GM12878 (cell line): ENCODE data around the gene FLOT1. TPM values are rescaled to one million over a fixed set of nuclear protein-coding genes. Genes with fewer than 3 reads are reported as not detected.

Experiments
- ATAC-seq: fragments of 200-7000 bp; cut with Tn5 transposase; 3 replicates; pipeline ENCODE4 v1.9.1; 2020; ENCODE audit warnings: mild to moderate bottlenecking, moderate library complexity
- BruUV-seq: library from RNA; stranded (reverse); fragments of 400-500 nt; replicated peaks from 2 replicates; lab custom pipeline; 2021; lab: Mats Ljungman, UMichigan
- CTCF ChIA-PET: fragments of 300-600 bp; sonication (Branson Sonifier 250); formaldehyde crosslinking; extraction: SDS; loops from one replicate; lab custom pipeline; 2021; ENCODE audit warnings: inconsistent platforms; lab: Yijun Ruan, JAX
- POLR2A ChIA-PET: fragments of 350-600 bp; formaldehyde crosslinking; extraction: SDS; loops from one replicate; lab custom pipeline; 2021; ENCODE audit warnings: inconsistent platforms; lab: Charles Lee
- RAD21 ChIA-PET: fragments of 300-600 bp; sonication (Branson Sonifier 250); formaldehyde crosslinking; loops from one replicate; lab custom pipeline; 2023; ENCODE audit warnings: antibody characterized with exemption; ENCODE audit not compliant: unreplicated experiment; lab: Charles Lee
- SMC1A ChIA-PET: fragments of 300-600 bp; sonication (Branson Sonifier 250); formaldehyde crosslinking; loops from one replicate; lab custom pipeline; 2023; ENCODE audit not compliant: unreplicated experiment, uncharacterized antibody; lab: Charles Lee
- DNase-seq: peaks from one replicate; pipeline ENCODE4 v3.0.0-alpha.2; 2011; ENCODE audit warnings: low read depth, low spot score
- FAIRE-seq: peaks from 3 replicates; lab custom pipeline; 2011; peaks lifted over from hg19 to GRCh38; lab: Jason Lieb, UNC
- H2AFZ ChIP-seq: 2 replicates; pipeline ENCODE4 v1.6.0; 2011; ENCODE audit warnings: low read depth, low read length, control low read depth; ENCODE audit not compliant: control insufficient read depth
- H3K27ac ChIP-seq: 2 replicates; pipeline ENCODE4 v1.5.1; 2011; ENCODE audit warnings: control low read depth; ENCODE audit not compliant: control insufficient read depth, insufficient read depth
- H3K27me3 ChIP-seq, 2 experiments: replicated peaks in 1 of 2; 2 replicates each; pipeline versions ENCODE4 v1.6.0 to v1.6.1; 2011; ENCODE audit warnings: low read length in 1 of 2; ENCODE audit not compliant: control insufficient read depth in 2 of 2, insufficient read depth in 2 of 2
- H3K36me3 ChIP-seq, 2 experiments: 2 replicates each; pipeline ENCODE4 v1.5.1; 2011; ENCODE audit warnings: low read length in 1 of 2; ENCODE audit not compliant: control insufficient read depth in 2 of 2, insufficient read depth in 2 of 2
- H3K4me1 ChIP-seq: 2 replicates; pipeline ENCODE4 v1.6.1; 2011; ENCODE audit warnings: mild to moderate bottlenecking, low read length, moderate library complexity, mixed read lengths; ENCODE audit not compliant: control insufficient read depth, insufficient read depth
- H3K4me2 ChIP-seq: 2 replicates; pipeline ENCODE4 v1.6.0; 2011; ENCODE audit warnings: control low read depth; ENCODE audit not compliant: control insufficient read depth, insufficient read depth
- H3K4me3 ChIP-seq: fragments of 200-600 bp; sonication (generic); 2 replicates; pipeline ENCODE4 v1.5.1; 2016
- H3K79me2 ChIP-seq: 2 replicates; pipeline ENCODE4 v1.6.0; 2011; ENCODE audit warnings: low read length; ENCODE audit not compliant: control insufficient read depth, insufficient read depth
- H3K9ac ChIP-seq: 2 replicates; pipeline ENCODE4 v1.8.0; 2011; ENCODE audit warnings: low read length, control low read depth, mixed read lengths; ENCODE audit not compliant: control insufficient read depth, insufficient read depth
- H3K9me3 ChIP-seq: replicated peaks from 3 replicates; pipeline ENCODE4 v1.5.1; 2011; ENCODE audit warnings: mild to moderate bottlenecking, low read length; ENCODE audit not compliant: control insufficient read depth, insufficient read depth
- H4K20me1 ChIP-seq: 2 replicates; pipeline ENCODE4 v1.6.0; 2011; ENCODE audit not compliant: control insufficient read depth, insufficient read depth
- BHLHE40 ChIP-seq, 2 experiments: fragments of 450-650 bp in 1 of 2; IDR thresholded peaks; 2 replicates each; pipeline ENCODE4 v1.6.1; 2011 to 2017; ENCODE audit warnings: low read depth in 2 of 2, borderline replicate concordance in 1 of 2, improper control_type of control experiment in 1 of 2, low read length in 1 of 2, mild to moderate bottlenecking in 1 of 2
- CBX3 ChIP-seq: fragments of 200-600 bp; sonication (generic); IDR thresholded peaks from 2 replicates; pipeline ENCODE4 v1.6.1; 2016; ENCODE audit warnings: low read depth, borderline replicate concordance
- GABPA ChIP-seq: IDR thresholded peaks from 2 replicates; pipeline ENCODE4 v1.6.1; 2014; ENCODE audit warnings: antibody characterized with exemption, low read depth, mild to moderate bottlenecking, inconsistent platforms
- HDAC6 ChIP-seq: fragments of 200-600 bp; sonication (generic); IDR thresholded peaks from one replicate; pipeline ENCODE4 v1.8.0; 2017; ENCODE audit warnings: antibody characterized with exemption; ENCODE audit not compliant: unreplicated experiment
- IKZF2 ChIP-seq, 2 experiments: fragments of 450-650 bp; IDR thresholded peaks; 2 replicates each; pipeline ENCODE4 v1.6.1; 2017; ENCODE audit warnings: mild to moderate bottlenecking in 2 of 2, moderate library complexity in 2 of 2
- SP1 ChIP-seq: IDR thresholded peaks from one replicate; pipeline ENCODE4 v1.6.1; 2011; ENCODE audit warnings: low read depth, low read length
- WGBS: methylation state at CpG from one replicate; pipeline ENCODE4 v1.1.6; 2016; ENCODE audit warnings: low lambda C conversion rate; ENCODE audit not compliant: insufficient replicate concordance, insufficient coverage; ENCODE audit errors: missing lambda C conversion rate; 5-methylcytosine and 5-hydroxymethylcytosine counted together
- in situ Hi-C: fragments of 300-500 bp; cut with MboI; formaldehyde crosslinking; loops from 9 replicates; pipeline ENCODE4 v1.14.3; 2018; ENCODE audit warnings: mixed read lengths
- intact Hi-C: fragments of 100-400 bp; cut with micrococcal nuclease; formaldehyde crosslinking; loops from one replicate; pipeline ENCODE4 v1.14.2; 2022; ENCODE audit not compliant: unreplicated experiment
- polyA plus RNA-seq, 11 experiments: library from polyadenylated mRNA; depleted of rRNA in 4 of 11; unstranded in 6 of 11; stranded (reverse) in 5 of 11; fragments of >200 nt; fragmentation: Nextera tagmentation in 4 of 11; fragmentation: Illumina TruSeq in 1 of 11; extraction: Ambion mirVana in 4 of 11; extraction: Trizol in 1 of 11; gene quantifications; 1 replicate in 1 of 11; 2 replicates in 10 of 11; pipeline versions ENCODE4 v1.2.1 to v1.2.3, GENCODE V29; 2011 to 2016; ENCODE audit warnings: inconsistent platforms in 2 of 11, missing spikeins in 2 of 11, low read depth in 1 of 11
- total RNA-seq, 4 experiments: library from RNA; depleted of rRNA in 3 of 4; stranded (reverse); fragments of >200 nt in 3 of 4; fragmentation: Illumina TruSeq in 1 of 4; extraction: Trizol in 1 of 4; gene quantifications; 2 replicates each; pipeline versions ENCODE4 v1.2.1 to v1.2.3, GENCODE V29; 2013 to 2021
- TF ChIP-seq, protein P1 (sequence below): fragments of 450-650 bp; IDR thresholded peaks from 2 replicates; pipeline ENCODE4 v1.6.1; 2017; ENCODE audit warnings: antibody characterized with exemption, mild to moderate bottlenecking, moderate library complexity
- TF ChIP-seq, protein P2 (sequence below): fragments of 450-650 bp; IDR thresholded peaks from 2 replicates; pipeline ENCODE4 v1.6.1; 2014; ENCODE audit warnings: mild to moderate bottlenecking
- TF ChIP-seq, protein P3 (sequence below): fragments of 450-650 bp; formaldehyde crosslinking; IDR thresholded peaks from 2 replicates; pipeline ENCODE4 v1.4.0; 2020; ENCODE audit warnings: mild to moderate bottlenecking, moderate library complexity

Gene FLOT1
- total and polyA plus RNA-seq, 10 of the 15 experiments (the other 5 are each of a cell fraction or from before 2014, with no cell fraction given): 12.3 to 153 (median 112) TPM

DNA sequence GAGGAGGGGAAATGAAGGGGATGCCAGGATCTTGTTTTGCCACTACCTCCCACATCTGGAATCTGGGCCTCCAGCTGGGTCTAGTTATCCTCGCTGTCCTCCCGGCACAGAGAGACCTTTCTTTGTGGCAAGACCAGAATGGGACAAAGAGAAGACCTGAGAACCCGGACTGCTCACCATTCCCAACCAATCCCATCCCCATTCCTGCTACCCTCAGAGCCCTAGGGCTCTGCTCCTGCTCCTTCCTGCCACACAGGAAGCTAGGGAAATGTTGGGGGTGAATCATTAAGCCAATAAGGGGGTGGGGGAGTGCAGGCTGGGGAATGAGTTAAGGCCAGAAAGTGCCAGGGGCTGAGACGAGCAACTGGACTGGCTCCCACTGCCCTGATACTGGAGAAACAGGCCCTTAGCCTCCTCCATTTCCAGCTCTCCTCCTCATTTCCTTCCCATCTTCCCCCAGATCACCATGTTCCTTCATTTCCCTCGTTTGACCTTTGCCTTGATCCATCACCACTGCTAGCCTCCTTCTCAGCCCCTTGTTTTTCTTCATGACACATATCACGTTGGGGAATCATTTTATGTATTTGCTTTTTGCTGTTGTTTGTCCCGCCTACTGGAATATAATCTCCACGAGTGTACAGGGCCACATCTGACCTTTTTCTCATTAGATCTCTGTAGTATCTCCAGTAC, 6.5 kb upstream of the FLOT1 start (continued):
- TF ChIP-seq, protein P1, sequence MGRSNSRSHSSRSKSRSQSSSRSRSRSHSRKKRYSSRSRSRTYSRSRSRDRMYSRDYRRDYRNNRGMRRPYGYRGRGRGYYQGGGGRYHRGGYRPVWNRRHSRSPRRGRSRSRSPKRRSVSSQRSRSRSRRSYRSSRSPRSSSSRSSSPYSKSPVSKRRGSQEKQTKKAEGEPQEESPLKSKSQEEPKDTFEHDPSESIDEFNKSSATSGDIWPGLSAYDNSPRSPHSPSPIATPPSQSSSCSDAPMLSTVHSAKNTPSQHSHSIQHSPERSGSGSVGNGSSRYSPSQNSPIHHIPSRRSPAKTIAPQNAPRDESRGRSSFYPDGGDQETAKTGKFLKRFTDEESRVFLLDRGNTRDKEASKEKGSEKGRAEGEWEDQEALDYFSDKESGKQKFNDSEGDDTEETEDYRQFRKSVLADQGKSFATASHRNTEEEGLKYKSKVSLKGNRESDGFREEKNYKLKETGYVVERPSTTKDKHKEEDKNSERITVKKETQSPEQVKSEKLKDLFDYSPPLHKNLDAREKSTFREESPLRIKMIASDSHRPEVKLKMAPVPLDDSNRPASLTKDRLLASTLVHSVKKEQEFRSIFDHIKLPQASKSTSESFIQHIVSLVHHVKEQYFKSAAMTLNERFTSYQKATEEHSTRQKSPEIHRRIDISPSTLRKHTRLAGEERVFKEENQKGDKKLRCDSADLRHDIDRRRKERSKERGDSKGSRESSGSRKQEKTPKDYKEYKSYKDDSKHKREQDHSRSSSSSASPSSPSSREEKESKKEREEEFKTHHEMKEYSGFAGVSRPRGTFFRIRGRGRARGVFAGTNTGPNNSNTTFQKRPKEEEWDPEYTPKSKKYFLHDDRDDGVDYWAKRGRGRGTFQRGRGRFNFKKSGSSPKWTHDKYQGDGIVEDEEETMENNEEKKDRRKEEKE: no peak
- TF ChIP-seq SP1: no peak
- TF ChIP-seq, all 136 proteins: peak for 0

DNA sequence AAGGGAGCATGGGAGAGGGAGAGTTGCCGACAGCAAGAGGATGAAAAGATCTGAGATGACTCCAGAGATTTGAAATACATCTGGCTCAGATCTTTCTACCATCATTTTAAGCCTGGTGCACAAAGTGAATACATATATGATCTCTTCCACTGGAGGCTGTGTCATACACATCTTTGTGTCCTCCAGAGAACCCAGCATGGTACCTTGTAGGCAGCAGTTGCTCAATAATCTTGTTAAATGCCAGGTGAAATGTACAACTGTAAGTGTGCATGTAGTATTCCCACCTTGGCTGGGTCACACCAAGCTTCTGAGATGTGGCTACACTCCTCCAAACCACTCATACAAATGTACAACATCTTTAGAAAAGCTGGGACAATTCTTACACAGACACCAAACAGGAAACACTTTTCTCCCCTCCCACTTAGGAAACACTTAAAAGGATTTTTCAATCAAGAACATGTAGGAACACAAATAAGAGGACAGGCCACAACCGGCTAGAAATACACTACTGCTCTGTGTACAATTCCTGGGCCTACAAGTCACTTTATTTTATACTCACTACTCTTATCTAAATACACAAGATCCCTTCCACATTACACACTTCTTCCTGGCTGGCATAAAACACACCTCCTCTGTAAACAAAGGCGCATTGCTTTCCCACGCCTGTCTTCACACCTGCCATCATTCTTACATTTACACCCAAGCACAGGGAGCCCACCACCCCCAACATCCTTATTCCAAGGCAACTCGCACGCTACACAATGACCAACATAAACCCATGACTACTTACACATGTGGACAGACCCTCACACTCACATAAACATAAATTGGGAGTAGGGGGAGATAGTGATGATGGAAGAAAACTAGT, 5.6 kb upstream of the FLOT1 start:
- H3K4me1 ChIP-seq: peaks cover 6% of the 10 kb centered on the region
- ATAC-seq: no peak
- H3K27ac ChIP-seq: no peak overlapping the region
- FAIRE-seq: no peak
- DNase-seq: no peak
- POLR2A ChIA-PET: interaction anchor here (1.3 to 2.9 kb wide), 3 partner anchors 8 to 69 kb away, joined by 4 to 21 read pairs (median 6); no protein-coding TSS in a partner anchor
- in situ Hi-C loops (no loop called here), intact Hi-C loops (no loop called here)
- no TSS peak for BruUV-seq
- WGBS: 91% methylated on average over 6 of the region's 6 CpGs
- no peak overlapping the region for H3K4me3 ChIP-seq
- RAD21 ChIA-PET: interaction anchor here (1.5 to 2.3 kb wide), 4 partner anchors 11 to 166 kb away, joined by 4 to 8 read pairs (median 6); partner anchors contain the start of gene VARS2
- H4K20me1 ChIP-seq: no peaks in the 10 kb centered on the region
- H3K4me2 ChIP-seq: no peak overlapping the region
- no peaks in the 10 kb centered on the region; a peak in 1 of 4 replicates for H3K36me3 ChIP-seq
- no peak overlapping the region for H3K9ac ChIP-seq
- no peaks in the 10 kb centered on the region for H3K9me3 ChIP-seq
- SMC1A ChIA-PET: interaction anchor here (2.0 to 2.6 kb wide), 5 partner anchors 7 to 73 kb away, joined by 7 to 16 read pairs (median 11); no protein-coding TSS in a partner anchor
- CTCF ChIA-PET: interaction anchor here (1.2 to 3.0 kb wide), 6 partner anchors 10 to 79 kb away, joined by 3 to 18 read pairs (median 9); no protein-coding TSS in a partner anchor
- no peak overlapping the region for H2AFZ ChIP-seq
- H3K79me2 ChIP-seq: peaks cover 11% of the 10 kb centered on the region
- no peaks in the 10 kb centered on the region for H3K27me3 ChIP-seq
- no peak for TF ChIP-seq GABPA
- TF ChIP-seq HDAC6: no peak
- no peak for TF ChIP-seq BHLHE40 (IDR thresholded peaks at IDR 0.05; ENCODE audit: borderline replicate concordance in 1 of 2, low read depth in 2 of 2, low read length in 1 of 2)
- no peak for TF ChIP-seq CBX3
- no peak for TF ChIP-seq IKZF2 (IDR thresholded peaks at IDR 0.05)
- TF ChIP-seq, protein P2, sequence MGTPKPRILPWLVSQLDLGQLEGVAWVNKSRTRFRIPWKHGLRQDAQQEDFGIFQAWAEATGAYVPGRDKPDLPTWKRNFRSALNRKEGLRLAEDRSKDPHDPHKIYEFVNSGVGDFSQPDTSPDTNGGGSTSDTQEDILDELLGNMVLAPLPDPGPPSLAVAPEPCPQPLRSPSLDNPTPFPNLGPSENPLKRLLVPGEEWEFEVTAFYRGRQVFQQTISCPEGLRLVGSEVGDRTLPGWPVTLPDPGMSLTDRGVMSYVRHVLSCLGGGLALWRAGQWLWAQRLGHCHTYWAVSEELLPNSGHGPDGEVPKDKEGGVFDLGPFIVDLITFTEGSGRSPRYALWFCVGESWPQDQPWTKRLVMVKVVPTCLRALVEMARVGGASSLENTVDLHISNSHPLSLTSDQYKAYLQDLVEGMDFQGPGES: no peak
- TF ChIP-seq, protein P3, sequence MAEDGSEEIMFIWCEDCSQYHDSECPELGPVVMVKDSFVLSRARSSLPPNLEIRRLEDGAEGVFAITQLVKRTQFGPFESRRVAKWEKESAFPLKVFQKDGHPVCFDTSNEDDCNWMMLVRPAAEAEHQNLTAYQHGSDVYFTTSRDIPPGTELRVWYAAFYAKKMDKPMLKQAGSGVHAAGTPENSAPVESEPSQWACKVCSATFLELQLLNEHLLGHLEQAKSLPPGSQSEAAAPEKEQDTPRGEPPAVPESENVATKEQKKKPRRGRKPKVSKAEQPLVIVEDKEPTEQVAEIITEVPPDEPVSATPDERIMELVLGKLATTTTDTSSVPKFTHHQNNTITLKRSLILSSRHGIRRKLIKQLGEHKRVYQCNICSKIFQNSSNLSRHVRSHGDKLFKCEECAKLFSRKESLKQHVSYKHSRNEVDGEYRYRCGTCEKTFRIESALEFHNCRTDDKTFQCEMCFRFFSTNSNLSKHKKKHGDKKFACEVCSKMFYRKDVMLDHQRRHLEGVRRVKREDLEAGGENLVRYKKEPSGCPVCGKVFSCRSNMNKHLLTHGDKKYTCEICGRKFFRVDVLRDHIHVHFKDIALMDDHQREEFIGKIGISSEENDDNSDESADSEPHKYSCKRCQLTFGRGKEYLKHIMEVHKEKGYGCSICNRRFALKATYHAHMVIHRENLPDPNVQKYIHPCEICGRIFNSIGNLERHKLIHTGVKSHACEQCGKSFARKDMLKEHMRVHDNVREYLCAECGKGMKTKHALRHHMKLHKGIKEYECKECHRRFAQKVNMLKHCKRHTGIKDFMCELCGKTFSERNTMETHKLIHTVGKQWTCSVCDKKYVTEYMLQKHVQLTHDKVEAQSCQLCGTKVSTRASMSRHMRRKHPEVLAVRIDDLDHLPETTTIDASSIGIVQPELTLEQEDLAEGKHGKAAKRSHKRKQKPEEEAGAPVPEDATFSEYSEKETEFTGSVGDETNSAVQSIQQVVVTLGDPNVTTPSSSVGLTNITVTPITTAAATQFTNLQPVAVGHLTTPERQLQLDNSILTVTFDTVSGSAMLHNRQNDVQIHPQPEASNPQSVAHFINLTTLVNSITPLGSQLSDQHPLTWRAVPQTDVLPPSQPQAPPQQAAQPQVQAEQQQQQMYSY (CRISPR knock-in tag): no peak
